Neuronal stem cell (in vitro differentiated cells): ENCODE results near the gene APC.

Experiments used
- DNase-seq: peaks from one replicate; pipeline ENCODE4 v3.0.0-alpha.2; 2013; ENCODE audit warnings: low spot score
- H2AFZ ChIP-seq: one replicate; pipeline ENCODE4 v1.6.1; 2013; ENCODE audit warnings: mild to moderate bottlenecking, low read length, inconsistent platforms
- H2AK5ac ChIP-seq: 2 replicates; pipeline ENCODE4 v1.6.1; 2013; ENCODE audit warnings: low read depth, mild to moderate bottlenecking, inconsistent platforms, low read length, moderate library complexity, mixed read lengths
- H2BK120ac ChIP-seq: 2 replicates; pipeline ENCODE4 v1.6.1; 2013; ENCODE audit warnings: low read depth, mild to moderate bottlenecking, inconsistent platforms, low read length, moderate library complexity, mixed read lengths
- H2BK12ac ChIP-seq: one replicate; pipeline ENCODE4 v1.6.1; 2013; ENCODE audit warnings: low read length, inconsistent platforms
- H2BK15ac ChIP-seq: 2 replicates; pipeline ENCODE4 v1.6.1; 2013; ENCODE audit warnings: mild to moderate bottlenecking, low read length, inconsistent platforms, mixed read lengths
- H2BK5ac ChIP-seq: one replicate; pipeline ENCODE4 v1.6.1; 2013; ENCODE audit warnings: inconsistent platforms, mild to moderate bottlenecking, low read length, moderate library complexity
- H3K14ac ChIP-seq: one replicate; pipeline ENCODE4 v1.6.1; 2013; ENCODE audit warnings: low read length, inconsistent platforms
- H3K18ac ChIP-seq: 2 replicates; pipeline ENCODE4 v1.6.1; 2013; ENCODE audit warnings: low read length, inconsistent platforms
- H3K23ac ChIP-seq: 2 replicates; pipeline ENCODE4 v1.6.1; 2013; ENCODE audit warnings: low read depth, mild to moderate bottlenecking, mixed read lengths, low read length, inconsistent platforms; ENCODE audit not compliant: poor library complexity
- H3K27ac ChIP-seq: replicated peaks from 3 replicates; pipeline ENCODE4 v1.5.1; 2013; ENCODE audit warnings: low read length, inconsistent platforms
- H3K27me3 ChIP-seq, 3 experiments: 2 replicates each; pipeline ENCODE4 v1.6.1; 2013; ENCODE audit warnings: low read length in 3 of 3, mild to moderate bottlenecking in 2 of 3, inconsistent platforms in 1 of 3, low read depth in 1 of 3, mixed read lengths in 1 of 3, moderate library complexity in 1 of 3; ENCODE audit not compliant: control insufficient read depth in 3 of 3, insufficient read depth in 3 of 3
- H3K36me3 ChIP-seq, 2 donors: replicated peaks in 1 of 2; 2 replicates each; pipeline ENCODE4 v1.6.1; 2013; ENCODE audit warnings: low read length in 2 of 2; ENCODE audit not compliant: control insufficient read depth in 2 of 2, insufficient read depth in 2 of 2
- H3K4ac ChIP-seq: 2 replicates; pipeline ENCODE4 v1.6.1; 2013; ENCODE audit warnings: inconsistent platforms, mild to moderate bottlenecking, low read length, moderate library complexity
- H3K4me1 ChIP-seq, 2 donors: 1 replicate in 1 of 2; 2 replicates in 1 of 2; pipeline ENCODE4 v1.6.1; 2013; ENCODE audit warnings: low read length in 2 of 2, low read depth in 1 of 2; ENCODE audit not compliant: control insufficient read depth in 2 of 2, insufficient read depth in 1 of 2
- H3K4me2 ChIP-seq: one replicate; pipeline ENCODE4 v1.6.1; 2013; ENCODE audit warnings: mild to moderate bottlenecking, low read length, inconsistent platforms; ENCODE audit not compliant: insufficient read depth, poor library complexity, severe bottlenecking
- H3K4me3 ChIP-seq, 2 donors: 2 replicates each; pipeline ENCODE4 v1.5.1; 2013; ENCODE audit warnings: low read length in 2 of 2, mild to moderate bottlenecking in 2 of 2, inconsistent platforms in 1 of 2, moderate library complexity in 1 of 2
- H3K79me1 ChIP-seq: one replicate; pipeline ENCODE4 v1.6.1; 2013; ENCODE audit warnings: low read depth, mild to moderate bottlenecking, inconsistent platforms, low read length, moderate library complexity
- H3K9ac ChIP-seq: one replicate; pipeline ENCODE4 v1.6.1; 2013; ENCODE audit warnings: mild to moderate bottlenecking, low read depth, low read length, inconsistent platforms; ENCODE audit not compliant: poor library complexity
- H3K9me3 ChIP-seq, 2 donors: replicated peaks in 1 of 2; 2 replicates each; pipeline versions ENCODE3 to v1.6.1; 2013; ENCODE audit warnings: low read length in 2 of 2, mild to moderate bottlenecking in 2 of 2, inconsistent platforms in 1 of 2, low read depth in 1 of 2, mixed read lengths in 1 of 2, moderate library complexity in 1 of 2; ENCODE audit not compliant: control insufficient read depth in 2 of 2, insufficient read depth in 1 of 2
- H4K8ac ChIP-seq: one replicate; pipeline ENCODE4 v1.6.1; 2013; ENCODE audit warnings: low read depth, mild to moderate bottlenecking, inconsistent platforms, low read length, moderate library complexity
- H4K91ac ChIP-seq: one replicate; pipeline ENCODE4 v1.6.1; 2013; ENCODE audit warnings: low read length, low read depth, mild to moderate bottlenecking, inconsistent platforms; ENCODE audit not compliant: poor library complexity
- WGBS, 2 donors: extraction: QIAGEN DNeasy Blood & Tissue Kit; methylation state at CpG; one replicate each; pipeline ENCODE4 v1.1.7; 2013; ENCODE audit warnings: missing lambda C conversion rate in 2 of 2, mixed read lengths in 1 of 2; ENCODE audit not compliant: insufficient read length in 2 of 2, insufficient replicate concordance in 1 of 2; ENCODE audit errors: extremely low coverage in 2 of 2; 5-methylcytosine and 5-hydroxymethylcytosine counted together

Gene APC

DNA sequence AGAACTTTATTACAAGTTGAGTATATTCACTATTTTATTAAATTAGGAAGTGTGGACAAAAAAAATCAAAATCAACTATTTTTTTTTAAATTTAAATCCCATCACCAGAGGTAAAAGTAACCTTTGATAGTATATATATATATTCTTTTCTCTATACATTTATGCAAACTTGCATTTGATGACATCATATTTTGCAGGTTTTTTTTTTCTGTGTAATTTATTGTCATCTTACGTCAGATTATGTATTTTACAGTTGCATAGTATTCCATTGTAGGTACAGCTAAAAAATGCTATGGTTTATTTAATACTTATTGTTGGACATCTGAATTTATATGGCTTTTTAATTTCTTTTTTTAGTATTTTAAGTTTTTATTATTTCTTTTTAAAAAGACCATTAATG lies 25.5 kb downstream of the APC start:
- H3K9ac ChIP-seq: no peak overlapping the region
- no peak overlapping the region for H3K18ac ChIP-seq
- H2BK5ac ChIP-seq: no peak overlapping the region
- no peak overlapping the region for H4K91ac ChIP-seq
- H2BK12ac ChIP-seq: no peak overlapping the region
- no peak overlapping the region for H3K4me2 ChIP-seq
- H3K23ac ChIP-seq: no peak overlapping the region
- no peak overlapping the region for H2AK5ac ChIP-seq
- H3K9me3 ChIP-seq: no peaks in the 10 kb centered on the region
- H4K8ac ChIP-seq: no peak overlapping the region
- H3K4me3 ChIP-seq: no peak overlapping the region
- no peaks in the 10 kb centered on the region for H3K4me1 ChIP-seq
- no CpG with 5 or more reads among the region's 1 CpG for WGBS, 2 donors
- H2BK120ac ChIP-seq: no peak overlapping the region
- no peak overlapping the region for H3K4ac ChIP-seq
- H3K79me1 ChIP-seq: no peaks in the 10 kb centered on the region
- H3K27me3 ChIP-seq: no peaks in the 10 kb centered on the region
- H3K27ac ChIP-seq: no peak overlapping the region
- H2AFZ ChIP-seq: no peak overlapping the region
- H3K36me3 ChIP-seq: peaks cover 0 to 71% of the 10 kb centered on the region in 2 donors
- no peak for DNase-seq
- H3K14ac ChIP-seq: no peak overlapping the region
- H2BK15ac ChIP-seq: no peak overlapping the region

- Histone ChIP-seq H3K9ac (no peak overlapping the region), H2BK15ac (no peak overlapping the region), H2AFZ (no peak overlapping the region), H3K4me2 (no peak overlapping the region), H3K36me3 (peaks cover 2 to 96% of the 10 kb centered on the region in 2 donors), H2AK5ac (no peak overlapping the region), H2BK5ac (no peak overlapping the region), H3K14ac (no peak overlapping the region), H3K23ac (no peak overlapping the region), H2BK12ac (no peak overlapping the region), H2BK120ac (no peak overlapping the region), H3K4ac (no peak overlapping the region), H3K9me3 (no peaks in the 10 kb centered on the region), H4K8ac (no peak overlapping the region), H3K27ac (no peak overlapping the region), H3K4me1 (no peaks in the 10 kb centered on the region), H3K27me3 (no peaks in the 10 kb centered on the region), H3K4me3 (no peak overlapping the region), H4K91ac (no peak overlapping the region), H3K18ac (no peak overlapping the region), H3K79me1 (no peaks in the 10 kb centered on the region)
- no peak for DNase-seq
Measured at GRCh38 chr5:112772124-112772523, 34.4 kb downstream of the APC start.

- Histone ChIP-seq H2BK15ac (no peak overlapping the region), H3K14ac (no peak overlapping the region), H2AK5ac (no peak overlapping the region), H2BK5ac (no peak overlapping the region), H3K9me3 (no peaks in the 10 kb centered on the region), H3K4ac (no peak overlapping the region), H3K79me1 (no peaks in the 10 kb centered on the region), H3K36me3 (peaks cover 0 to 83% of the 10 kb centered on the region in 2 donors), H4K8ac (no peak overlapping the region), H3K23ac (no peak overlapping the region), H3K4me2 (no peak overlapping the region), H3K4me1 (no peaks in the 10 kb centered on the region), H3K9ac (no peak overlapping the region), H3K18ac (no peak overlapping the region), H3K4me3 (no peak overlapping the region), H2BK12ac (no peak overlapping the region), H2BK120ac (no peak overlapping the region), H4K91ac (no peak overlapping the region), H3K27me3 (no peaks in the 10 kb centered on the region), H3K27ac (no peak overlapping the region), H2AFZ (no peak overlapping the region)
- no peak for DNase-seq
- WGBS, 2 donors: no CpG with 5 or more reads among the region's 3 CpGs
Measured at GRCh38 chr5:112776301-112776856, 38.7 kb downstream of the APC start.

- Histone ChIP-seq H2BK5ac (no peak overlapping the region), H2BK120ac (no peak overlapping the region), H4K91ac (no peak overlapping the region), H3K79me1 (no peaks in the 10 kb centered on the region), H3K4me3 (no peak overlapping the region), H3K23ac (no peak overlapping the region), H3K9ac (no peak overlapping the region), H3K27ac (no peak overlapping the region), H3K4ac (no peak overlapping the region), H2BK15ac (no peak overlapping the region), H3K27me3 (no peaks in the 10 kb centered on the region), H3K9me3 (no peaks in the 10 kb centered on the region), H3K4me2 (no peak overlapping the region), H3K14ac (no peak overlapping the region), H3K36me3 (peaks cover 0 to 83% of the 10 kb centered on the region in 2 donors), H3K4me1 (no peaks in the 10 kb centered on the region), H2AK5ac (no peak overlapping the region), H2BK12ac (no peak overlapping the region), H3K18ac (no peak overlapping the region), H4K8ac (no peak overlapping the region), H2AFZ (no peak overlapping the region)
- no peak for DNase-seq
Measured at GRCh38 chr5:112779531-112779930, 41.8 kb downstream of the APC start.
